SK-N-SH (cell line): Measurements from ENCODE around the gene AKAP6. TPM values are rescaled to one million over a fixed set of nuclear protein-coding genes. Genes with fewer than 3 reads are reported as not detected.

Experiments used
- CTCF ChIA-PET: fragments of 300-600, 350-600 bp; formaldehyde crosslinking; extraction: SDS; loops from one replicate; lab custom pipeline; 2021; lab: Yijun Ruan, JAX
- POLR2A ChIA-PET: fragments of 350-600 bp; sonication (Branson Sonifier 250); formaldehyde crosslinking; extraction: SDS; loops from one replicate; lab custom pipeline; 2020; ENCODE audit warnings: antibody characterized with exemption, inconsistent platforms; lab: Yijun Ruan, JAX
- DNase-seq: peaks from one replicate; pipeline ENCODE4 v3.0.0; 2012
- H2AFZ ChIP-seq: fragments of 200-600 bp; sonication (generic); 2 replicates; pipeline ENCODE4 v1.8.1; 2016; ENCODE audit warnings: antibody characterized with exemption, mild to moderate bottlenecking, low read depth
- H3F3A ChIP-seq: fragments of 200-600 bp; sonication (generic); replicated peaks from 2 replicates; pipeline ENCODE3; 2016; ENCODE audit warnings: antibody characterized with exemption, mild to moderate bottlenecking; ENCODE audit not compliant: insufficient read depth
- H3K27ac ChIP-seq, 2 experiments: fragments of 200-500 bp in 1 of 2; fragments of 200-600 bp in 1 of 2; sonication (Bioruptor generic) in 1 of 2; sonication (generic), shearing (Covaris generic) in 1 of 2; 2 replicates each; pipeline versions ENCODE4 v1.5.1 to v1.6.1; 2014 to 2016; ENCODE audit warnings: low read depth in 2 of 2, inconsistent platforms in 1 of 2, low read length in 1 of 2, mild to moderate bottlenecking in 1 of 2, mixed read lengths in 1 of 2
- H3K27me3 ChIP-seq: fragments of 200-600 bp; sonication (generic), shearing (Covaris generic); 2 replicates; pipeline ENCODE4 v1.6.1; 2016; ENCODE audit warnings: mixed run types; ENCODE audit not compliant: insufficient read depth
- H3K36me3 ChIP-seq, 2 experiments: fragments of 200-500 bp in 1 of 2; fragments of 200-600 bp in 1 of 2; sonication (Bioruptor generic) in 1 of 2; sonication (generic) in 1 of 2; replicated peaks in 1 of 2; 2 replicates each; pipeline versions ENCODE3 to v1.5.1; 2014 to 2016; ENCODE audit warnings: low read length in 1 of 2, mild to moderate bottlenecking in 1 of 2; ENCODE audit not compliant: insufficient read depth in 2 of 2, control insufficient read depth in 1 of 2
- H3K4me1 ChIP-seq, 2 experiments: fragments of 200-500 bp in 1 of 2; fragments of 200-600 bp in 1 of 2; sonication (Bioruptor generic) in 1 of 2; sonication (generic), shearing (Covaris generic) in 1 of 2; 2 replicates each; pipeline versions ENCODE4 v1.5.1 to v1.6.1; 2014 to 2016; ENCODE audit warnings: low read depth in 1 of 2, low read length in 1 of 2, mixed run types in 1 of 2; ENCODE audit not compliant: insufficient read depth in 2 of 2, control insufficient read depth in 1 of 2
- H3K4me2 ChIP-seq: fragments of 200-600 bp; sonication (generic), shearing (Covaris generic); 2 replicates; pipeline ENCODE4 v1.6.1; 2017; ENCODE audit warnings: mixed run types
- H3K4me3 ChIP-seq, 2 experiments: fragments of 200-500 bp in 1 of 2; fragments of 200-600 bp in 1 of 2; sonication (Bioruptor generic) in 1 of 2; sonication (generic), shearing (Covaris generic) in 1 of 2; 2 replicates each; pipeline versions ENCODE4 v1.5.1 to v1.8.1; 2014 to 2016; ENCODE audit warnings: low read depth in 2 of 2, inconsistent platforms in 1 of 2, low read length in 1 of 2, mild to moderate bottlenecking in 1 of 2, mixed read lengths in 1 of 2, moderate library complexity in 1 of 2
- H3K79me2 ChIP-seq: fragments of 200-600 bp; sonication (generic); 2 replicates; pipeline ENCODE4 v1.8.1; 2017; ENCODE audit warnings: mild to moderate bottlenecking; ENCODE audit not compliant: insufficient read depth
- H3K9ac ChIP-seq: fragments of 200-600 bp; sonication (generic); 2 replicates; pipeline ENCODE4 v1.6.1; 2017; ENCODE audit warnings: mixed run types
- H3K9me2 ChIP-seq: fragments of 200-600 bp; sonication (generic); 2 replicates; pipeline ENCODE4 v1.6.1; 2017; ENCODE audit warnings: mixed run types
- H3K9me3 ChIP-seq: fragments of 200-600 bp; sonication (generic); 2 replicates; pipeline ENCODE4 v1.6.1; 2017; ENCODE audit warnings: mixed run types, mild to moderate bottlenecking, moderate library complexity
- H4K20me1 ChIP-seq: fragments of 200-600 bp; sonication (generic); 2 replicates; pipeline ENCODE4 v1.6.1; 2017; ENCODE audit warnings: mild to moderate bottlenecking, mixed run types; ENCODE audit not compliant: insufficient read depth
- EZH2phosphoT487 ChIP-seq: fragments of 200-600 bp; sonication (generic); IDR thresholded peaks from 2 replicates; pipeline ENCODE4 v1.6.1; 2017; ENCODE audit warnings: low read depth, mixed run types, mild to moderate bottlenecking, antibody characterized with exemption, moderate library complexity, borderline replicate concordance
- FOSL2 ChIP-seq: IDR thresholded peaks from 2 replicates; pipeline ENCODE4 v1.4.0; 2012; ENCODE audit warnings: low read depth, mild to moderate bottlenecking, moderate library complexity, borderline replicate concordance
- FOXM1 ChIP-seq: IDR thresholded peaks from 2 replicates; pipeline ENCODE4 v1.4.0; 2012; ENCODE audit warnings: low read depth, mild to moderate bottlenecking
- GATA2 ChIP-seq: sonication (generic); formaldehyde crosslinking; IDR thresholded peaks from 2 replicates; pipeline ENCODE4 v1.5.0; 2020; ENCODE audit warnings: mild to moderate bottlenecking, missing genetic modification reagents
- IRF3 ChIP-seq: fragments of 150-350 bp; IDR thresholded peaks from 2 replicates; pipeline ENCODE4 v1.6.1; 2016; ENCODE audit warnings: mild to moderate bottlenecking, low read depth, low read length
- NFIC ChIP-seq: IDR thresholded peaks from 2 replicates; pipeline ENCODE4 v1.4.0; 2012; ENCODE audit warnings: borderline replicate concordance
- NRF1 ChIP-seq: IDR thresholded peaks from 2 replicates; pipeline ENCODE4 v1.6.1; 2012; ENCODE audit warnings: low read depth, mild to moderate bottlenecking, low read length
- PBX3 ChIP-seq: IDR thresholded peaks from 2 replicates; pipeline ENCODE4; 2012
- RAD21 ChIP-seq: IDR thresholded peaks from 2 replicates; pipeline ENCODE4 v1.6.1; 2012; ENCODE audit warnings: mild to moderate bottlenecking, low read length
- RXRA ChIP-seq: IDR thresholded peaks from 2 replicates; pipeline ENCODE4 v1.4.0; 2012; ENCODE audit warnings: low read depth, mild to moderate bottlenecking, borderline replicate concordance
- SIN3A ChIP-seq: IDR thresholded peaks from 2 replicates; pipeline ENCODE4 v1.6.1; 2012; ENCODE audit warnings: low read depth, mild to moderate bottlenecking, low read length, moderate library complexity, borderline replicate concordance
- SMC3 ChIP-seq: IDR thresholded peaks from 2 replicates; pipeline ENCODE4 v1.6.1; 2012; ENCODE audit warnings: low read depth, low read length, improper control_type of control experiment
- TCF12 ChIP-seq: IDR thresholded peaks from 2 replicates; pipeline ENCODE4 v1.4.0; 2012
- TEAD4 ChIP-seq: IDR thresholded peaks from 2 replicates; pipeline ENCODE4 v1.4.0; 2012; ENCODE audit warnings: mild to moderate bottlenecking, borderline replicate concordance; ENCODE audit not compliant: insufficient read depth
- WGBS: methylation state at CpG from one replicate; pipeline ENCODE4 v1.1.6; 2017; ENCODE audit warnings: low lambda C conversion rate; 5-methylcytosine and 5-hydroxymethylcytosine counted together
- polyA plus RNA-seq, 3 experiments: library from polyadenylated mRNA; depleted of rRNA; stranded (reverse); fragments of >200 nt; gene quantifications; 2 replicates each; pipeline ENCODE4 v1.2.3, GENCODE V29; 2012
- TF ChIP-seq, protein P1 (sequence below): IDR thresholded peaks from 2 replicates; pipeline ENCODE4 v1.4.0; 2012; ENCODE audit warnings: low read depth, borderline replicate concordance

Gene AKAP6
- polyA plus RNA-seq, 1 of the 3 experiments (the other 2 are of a cell fraction) = 1.7 TPM

- TF ChIP-seq, protein P1, sequence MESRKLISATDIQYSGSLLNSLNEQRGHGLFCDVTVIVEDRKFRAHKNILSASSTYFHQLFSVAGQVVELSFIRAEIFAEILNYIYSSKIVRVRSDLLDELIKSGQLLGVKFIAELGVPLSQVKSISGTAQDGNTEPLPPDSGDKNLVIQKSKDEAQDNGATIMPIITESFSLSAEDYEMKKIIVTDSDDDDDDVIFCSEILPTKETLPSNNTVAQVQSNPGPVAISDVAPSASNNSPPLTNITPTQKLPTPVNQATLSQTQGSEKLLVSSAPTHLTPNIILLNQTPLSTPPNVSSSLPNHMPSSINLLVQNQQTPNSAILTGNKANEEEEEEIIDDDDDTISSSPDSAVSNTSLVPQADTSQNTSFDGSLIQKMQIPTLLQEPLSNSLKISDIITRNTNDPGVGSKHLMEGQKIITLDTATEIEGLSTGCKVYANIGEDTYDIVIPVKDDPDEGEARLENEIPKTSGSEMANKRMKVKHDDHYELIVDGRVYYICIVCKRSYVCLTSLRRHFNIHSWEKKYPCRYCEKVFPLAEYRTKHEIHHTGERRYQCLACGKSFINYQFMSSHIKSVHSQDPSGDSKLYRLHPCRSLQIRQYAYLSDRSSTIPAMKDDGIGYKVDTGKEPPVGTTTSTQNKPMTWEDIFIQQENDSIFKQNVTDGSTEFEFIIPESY = peak; percentile 38; the same call in 1 of the 2 replicates
- TF ChIP-seq SIN3A (0 out of 2 replicates have a peak, but pooled peaks have one; percentile 7), RXRA (peak; percentile 70; the same call in 1 of the 2 replicates), PBX3 (peak; percentile 94), FOXM1 (peak; percentile 71; the same call in 1 of the 2 replicates), NFIC (peak; percentile 88), FOSL2 (peak; percentile 89), TEAD4 (peak; percentile 91), GATA2 (no peak)
Observed at GRCh38 chr14:32397861-32398640, 69.0 kb downstream of the AKAP6 start (continued).

DNA sequence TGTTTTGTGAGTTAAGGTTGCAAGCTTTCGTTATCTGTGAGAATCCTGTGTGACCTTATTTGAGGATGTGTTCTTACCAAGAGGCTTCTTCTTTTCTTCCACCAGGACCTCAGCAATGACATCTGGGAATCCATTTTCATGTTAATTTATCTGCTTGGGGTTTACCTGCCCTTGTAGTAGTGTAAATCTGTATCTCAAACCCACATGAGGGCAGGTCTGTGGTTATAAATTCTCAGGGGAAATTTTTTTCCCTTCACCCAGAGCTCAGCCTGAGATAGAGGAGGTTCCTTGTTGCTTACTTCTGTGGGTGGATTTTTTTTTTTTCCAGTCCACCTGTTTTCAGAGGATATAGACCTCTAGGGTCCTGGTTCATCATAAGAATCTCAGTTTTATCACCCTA is 70.8 kb downstream of the AKAP6 start:
- Histone ChIP-seq H3K9me2 (no peaks in the 10 kb centered on the region), H3K36me3 (no peaks in the 10 kb centered on the region), H2AFZ (no peak overlapping the region), H3K4me1 (peaks cover 5 to 14% of the 10 kb centered on the region in 2 experiments), H3K79me2 (no peaks in the 10 kb centered on the region), H3K9me3 (no peaks in the 10 kb centered on the region), H3K4me2 (no peak overlapping the region), H3K27ac (peak overlapping the region; percentile 36 to 63; a peak in 2 of 4 replicates), H3K27me3 (no peaks in the 10 kb centered on the region), H4K20me1 (no peaks in the 10 kb centered on the region), H3K9ac (no peak overlapping the region), H3K4me3 (no peak overlapping the region), H3F3A (peaks cover 41% of the 10 kb centered on the region)
- 83% methylated on average over 1 of the region's 1 CpG for WGBS
- TF ChIP-seq SMC3 = no peak
- TF ChIP-seq RAD21 = no peak
- no peak for TF ChIP-seq EZH2phosphoT487
- no peak for TF ChIP-seq NRF1
- TF ChIP-seq FOSL2 = no peak
- no peak for TF ChIP-seq TCF12
- no peak for TF ChIP-seq TEAD4
- no peak for TF ChIP-seq IRF3
- TF ChIP-seq PBX3 = no peak
- DNase-seq = no peak
- ChIA-PET POLR2A (no interaction called here), CTCF (interaction anchor here (1.3 kb wide), 1 partner anchor 58 kb away, joined by 3 read pairs; no protein-coding TSS in a partner anchor)
